ENCODE results near the gene CPNE8.

DNA sequence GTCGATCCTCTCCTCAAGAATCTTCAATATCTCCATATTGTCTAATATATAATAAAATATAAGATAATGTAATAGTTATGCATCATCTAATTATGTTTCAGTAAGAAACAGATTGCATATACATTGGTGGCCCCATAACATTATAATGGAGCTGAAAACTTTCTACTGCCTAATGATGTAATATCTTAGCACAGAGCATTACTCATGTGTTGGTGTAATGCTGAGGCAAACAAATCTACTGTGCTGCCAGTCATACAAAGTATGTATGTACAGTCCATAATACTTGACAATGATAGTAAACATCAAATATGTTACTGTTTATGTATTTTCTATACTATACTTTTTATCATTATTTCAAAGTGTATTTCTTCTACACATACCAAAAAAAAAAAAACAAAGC lies 128.7 kb downstream of the CPNE8 start:
- TF ChIP-seq, protein P1, sequence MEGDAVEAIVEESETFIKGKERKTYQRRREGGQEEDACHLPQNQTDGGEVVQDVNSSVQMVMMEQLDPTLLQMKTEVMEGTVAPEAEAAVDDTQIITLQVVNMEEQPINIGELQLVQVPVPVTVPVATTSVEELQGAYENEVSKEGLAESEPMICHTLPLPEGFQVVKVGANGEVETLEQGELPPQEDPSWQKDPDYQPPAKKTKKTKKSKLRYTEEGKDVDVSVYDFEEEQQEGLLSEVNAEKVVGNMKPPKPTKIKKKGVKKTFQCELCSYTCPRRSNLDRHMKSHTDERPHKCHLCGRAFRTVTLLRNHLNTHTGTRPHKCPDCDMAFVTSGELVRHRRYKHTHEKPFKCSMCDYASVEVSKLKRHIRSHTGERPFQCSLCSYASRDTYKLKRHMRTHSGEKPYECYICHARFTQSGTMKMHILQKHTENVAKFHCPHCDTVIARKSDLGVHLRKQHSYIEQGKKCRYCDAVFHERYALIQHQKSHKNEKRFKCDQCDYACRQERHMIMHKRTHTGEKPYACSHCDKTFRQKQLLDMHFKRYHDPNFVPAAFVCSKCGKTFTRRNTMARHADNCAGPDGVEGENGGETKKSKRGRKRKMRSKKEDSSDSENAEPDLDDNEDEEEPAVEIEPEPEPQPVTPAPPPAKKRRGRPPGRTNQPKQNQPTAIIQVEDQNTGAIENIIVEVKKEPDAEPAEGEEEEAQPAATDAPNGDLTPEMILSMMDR (IDR thresholded peaks at IDR 0.05), result no peak
- TF ChIP-seq, protein P2, sequence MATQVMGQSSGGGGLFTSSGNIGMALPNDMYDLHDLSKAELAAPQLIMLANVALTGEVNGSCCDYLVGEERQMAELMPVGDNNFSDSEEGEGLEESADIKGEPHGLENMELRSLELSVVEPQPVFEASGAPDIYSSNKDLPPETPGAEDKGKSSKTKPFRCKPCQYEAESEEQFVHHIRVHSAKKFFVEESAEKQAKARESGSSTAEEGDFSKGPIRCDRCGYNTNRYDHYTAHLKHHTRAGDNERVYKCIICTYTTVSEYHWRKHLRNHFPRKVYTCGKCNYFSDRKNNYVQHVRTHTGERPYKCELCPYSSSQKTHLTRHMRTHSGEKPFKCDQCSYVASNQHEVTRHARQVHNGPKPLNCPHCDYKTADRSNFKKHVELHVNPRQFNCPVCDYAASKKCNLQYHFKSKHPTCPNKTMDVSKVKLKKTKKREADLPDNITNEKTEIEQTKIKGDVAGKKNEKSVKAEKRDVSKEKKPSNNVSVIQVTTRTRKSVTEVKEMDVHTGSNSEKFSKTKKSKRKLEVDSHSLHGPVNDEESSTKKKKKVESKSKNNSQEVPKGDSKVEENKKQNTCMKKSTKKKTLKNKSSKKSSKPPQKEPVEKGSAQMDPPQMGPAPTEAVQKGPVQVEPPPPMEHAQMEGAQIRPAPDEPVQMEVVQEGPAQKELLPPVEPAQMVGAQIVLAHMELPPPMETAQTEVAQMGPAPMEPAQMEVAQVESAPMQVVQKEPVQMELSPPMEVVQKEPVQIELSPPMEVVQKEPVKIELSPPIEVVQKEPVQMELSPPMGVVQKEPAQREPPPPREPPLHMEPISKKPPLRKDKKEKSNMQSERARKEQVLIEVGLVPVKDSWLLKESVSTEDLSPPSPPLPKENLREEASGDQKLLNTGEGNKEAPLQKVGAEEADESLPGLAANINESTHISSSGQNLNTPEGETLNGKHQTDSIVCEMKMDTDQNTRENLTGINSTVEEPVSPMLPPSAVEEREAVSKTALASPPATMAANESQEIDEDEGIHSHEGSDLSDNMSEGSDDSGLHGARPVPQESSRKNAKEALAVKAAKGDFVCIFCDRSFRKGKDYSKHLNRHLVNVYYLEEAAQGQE (IDR thresholded peaks at IDR 0.05; ENCODE audit: insufficient read depth in 1 of 2, low read depth in 2 of 2, low read length in 1 of 2), result no peak
- TF ChIP-seq SIN3A (IDR thresholded peaks at IDR 0.05; ENCODE audit: borderline replicate concordance, insufficient read depth, low read depth, low read length) (no peak), POLR2AphosphoS5 (IDR thresholded peaks at IDR 0.05; ENCODE audit: low read depth, low read length) (no peak), TCF7L2 (IDR thresholded peaks at IDR 0.05; ENCODE audit: low read depth, low read length) (no peak)

Measured in Panc1 (cell line).